Stomach smooth muscle (tissue), 2 donors: Measurements from ENCODE around the gene TULP1.
A peak's percentile ranks its signal among the peaks of the same experiment; 100 is the strongest.

Experiments
- H3K27ac ChIP-seq: one replicate; pipeline ENCODE4 v1.7.0; 2013; ENCODE audit warnings: mild to moderate bottlenecking, low read length, inconsistent platforms
- H3K27me3 ChIP-seq, 2 donors: one replicate each; pipeline ENCODE4 v1.7.0; 2013; ENCODE audit warnings: low read length in 2 of 2; ENCODE audit not compliant: insufficient read depth in 2 of 2, control insufficient read depth in 1 of 2
- H3K36me3 ChIP-seq, 2 donors: one replicate each; pipeline ENCODE4 v1.7.0; 2013; ENCODE audit warnings: low read length in 2 of 2; ENCODE audit not compliant: control insufficient read depth in 2 of 2, insufficient read depth in 2 of 2
- H3K4me1 ChIP-seq: one replicate; pipeline ENCODE4 v1.7.0; 2013; ENCODE audit warnings: low read length; ENCODE audit not compliant: control insufficient read depth, insufficient read depth
- H3K4me3 ChIP-seq, 2 donors: one replicate each; pipeline ENCODE4 v1.7.0; 2013; ENCODE audit warnings: low read length in 2 of 2
- H3K9ac ChIP-seq, 2 donors: one replicate each; pipeline ENCODE4 v1.7.0; 2013; ENCODE audit warnings: low read length in 2 of 2, mild to moderate bottlenecking in 1 of 2
- H3K9me3 ChIP-seq, 2 donors: one replicate each; pipeline ENCODE4 v1.7.0; 2013; ENCODE audit warnings: low read length in 2 of 2; ENCODE audit not compliant: control insufficient read depth in 2 of 2
- donor health status: healthy.
- donor health status: Pancreatic carcinoma.

The TULP1 gene

DNA sequence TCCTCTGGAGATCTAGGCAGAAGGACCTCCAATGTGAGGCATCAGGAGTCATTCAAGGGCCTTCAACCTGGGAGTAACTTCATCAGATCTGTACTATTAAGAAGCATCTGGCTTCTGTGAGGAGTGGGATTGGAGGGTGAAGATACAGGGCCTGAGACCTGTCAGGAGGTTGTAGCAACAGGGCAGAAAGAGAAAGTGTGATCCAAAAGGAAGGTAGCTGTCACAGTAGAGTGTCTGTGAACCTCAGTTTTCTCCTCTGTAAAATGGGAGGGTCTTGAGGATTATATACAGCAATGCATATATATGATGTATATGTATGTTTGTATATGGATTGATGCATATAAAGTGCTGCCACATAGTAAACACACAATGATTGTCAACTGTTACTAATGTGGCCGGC is 47.0 kb downstream of the TULP1 start:
- H3K9ac ChIP-seq: no peak overlapping the region
- peaks cover under 1 to 9% of the 10 kb centered on the region in 2 donors for H3K36me3 ChIP-seq
- H3K4me3 ChIP-seq: no peak overlapping the region

DNA sequence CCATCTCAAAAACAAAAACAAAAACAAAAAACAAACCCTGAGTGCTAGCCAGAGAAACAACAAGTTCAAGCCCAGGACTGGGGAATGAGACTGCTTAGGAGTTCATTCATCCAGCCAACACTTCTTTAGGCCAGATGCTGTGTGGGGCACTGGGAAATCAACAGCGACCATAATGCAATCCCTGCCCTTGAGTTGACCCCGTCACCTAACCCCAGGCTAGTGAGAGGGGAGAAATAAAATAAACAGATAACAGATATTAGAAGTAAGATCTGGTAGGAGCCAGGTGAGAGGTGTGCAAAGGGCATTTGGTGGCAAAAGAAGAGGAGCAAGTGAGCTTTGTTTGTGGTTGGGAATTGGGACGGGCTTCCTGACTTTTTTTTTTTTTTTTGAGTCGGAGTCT is 49.4 kb downstream of the TULP1 start:
- no peaks in the 10 kb centered on the region for H3K27me3 ChIP-seq
- peaks cover 8% of the 10 kb centered on the region for H3K4me1 ChIP-seq
- no peak overlapping the region for H3K27ac ChIP-seq
- no peak overlapping the region for H3K9ac ChIP-seq
- no peak overlapping the region for H3K4me3 ChIP-seq
- no peaks in the 10 kb centered on the region for H3K9me3 ChIP-seq
- peaks cover 0 to 9% of the 10 kb centered on the region in 2 donors for H3K36me3 ChIP-seq

More for the DNA sequence above, 47.0 kb downstream of the TULP1 start:
- Histone ChIP-seq H3K4me1 (peaks cover 27% of the 10 kb centered on the region), H3K27ac (no peak overlapping the region), H3K27me3 (no peaks in the 10 kb centered on the region), H3K9me3 (no peaks in the 10 kb centered on the region)

DNA sequence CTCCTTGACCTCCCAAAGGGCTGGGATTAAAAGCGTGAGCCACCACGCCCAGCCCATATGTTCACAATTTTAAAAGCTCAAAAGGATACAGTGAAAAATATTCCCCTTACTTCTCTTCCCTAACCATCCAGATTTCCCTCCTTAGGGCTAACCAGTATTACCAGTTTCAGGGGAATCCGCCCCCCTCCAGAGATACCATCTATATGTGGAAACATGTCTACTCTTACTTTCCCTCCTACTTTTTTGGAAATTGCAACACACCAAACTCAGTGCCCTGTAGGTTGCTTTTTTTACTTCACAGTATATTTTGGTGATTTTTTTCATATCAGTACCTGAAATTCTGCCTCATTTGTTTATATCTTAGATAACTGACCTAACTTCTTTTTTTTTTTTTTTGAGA is 51.4 kb downstream of the TULP1 start:
- Histone ChIP-seq H3K4me1 (no peaks in the 10 kb centered on the region), H3K27me3 (no peaks in the 10 kb centered on the region), H3K27ac (no peak overlapping the region), H3K36me3 (peaks cover 4 to 11% of the 10 kb centered on the region in 2 donors), H3K9me3 (no peaks in the 10 kb centered on the region), H3K4me3 (no peak overlapping the region), H3K9ac (no peak overlapping the region)

DNA sequence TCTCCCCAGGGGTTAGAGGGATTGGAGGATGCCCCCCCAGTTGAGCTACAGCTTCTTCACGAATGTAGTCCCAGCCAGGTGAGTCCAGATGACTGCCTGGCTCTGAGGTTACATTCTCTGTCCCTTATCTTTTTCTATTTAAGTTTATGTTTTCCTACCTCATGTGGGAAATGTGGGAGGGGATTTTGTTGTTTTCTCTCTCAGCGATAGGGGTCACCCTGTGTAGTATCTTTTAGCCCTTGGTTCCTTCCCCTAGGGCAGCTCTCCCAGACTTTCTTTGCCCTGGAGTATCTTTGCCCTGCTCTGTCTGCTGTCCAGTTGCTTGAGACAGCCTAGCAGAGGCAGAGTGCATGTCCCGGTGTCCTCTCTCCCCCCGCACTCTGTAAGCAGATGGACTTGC is 54.8 kb downstream of the TULP1 start:
- Histone ChIP-seq H3K4me1 (peaks cover 3% of the 10 kb centered on the region), H3K27ac (no peak overlapping the region)

GRCh38 chr6:35454391-35455110 is 58.1 kb downstream of the TULP1 start:
- Histone ChIP-seq H3K9me3 (no peaks in the 10 kb centered on the region), H3K4me3 (no peak overlapping the region), H3K36me3 (peaks cover 4 to 5% of the 10 kb centered on the region in 2 donors), H3K27ac (no peak overlapping the region), H3K9ac (no peak overlapping the region), H3K27me3 (no peaks in the 10 kb centered on the region), H3K4me1 (peaks cover 13% of the 10 kb centered on the region)

More for the DNA sequence above, 54.8 kb downstream of the TULP1 start:
- H3K27me3 ChIP-seq: no peaks in the 10 kb centered on the region
- H3K9ac ChIP-seq: no peak overlapping the region
- H3K9me3 ChIP-seq: no peaks in the 10 kb centered on the region
- no peak overlapping the region for H3K4me3 ChIP-seq
- H3K36me3 ChIP-seq: peaks cover 4 to 11% of the 10 kb centered on the region in 2 donors

GRCh38 chr6:35453236-35453635 is 59.5 kb downstream of the TULP1 start:
- Histone ChIP-seq H3K9ac (peak overlapping the region; percentile 41 to 43), H3K27me3 (no peaks in the 10 kb centered on the region), H3K27ac (no peak overlapping the region), H3K36me3 (peaks cover 2 to 4% of the 10 kb centered on the region in 2 donors), H3K4me1 (peaks cover 13% of the 10 kb centered on the region), H3K4me3 (peak overlapping the region; percentile 67 to 76), H3K9me3 (no peaks in the 10 kb centered on the region)

DNA sequence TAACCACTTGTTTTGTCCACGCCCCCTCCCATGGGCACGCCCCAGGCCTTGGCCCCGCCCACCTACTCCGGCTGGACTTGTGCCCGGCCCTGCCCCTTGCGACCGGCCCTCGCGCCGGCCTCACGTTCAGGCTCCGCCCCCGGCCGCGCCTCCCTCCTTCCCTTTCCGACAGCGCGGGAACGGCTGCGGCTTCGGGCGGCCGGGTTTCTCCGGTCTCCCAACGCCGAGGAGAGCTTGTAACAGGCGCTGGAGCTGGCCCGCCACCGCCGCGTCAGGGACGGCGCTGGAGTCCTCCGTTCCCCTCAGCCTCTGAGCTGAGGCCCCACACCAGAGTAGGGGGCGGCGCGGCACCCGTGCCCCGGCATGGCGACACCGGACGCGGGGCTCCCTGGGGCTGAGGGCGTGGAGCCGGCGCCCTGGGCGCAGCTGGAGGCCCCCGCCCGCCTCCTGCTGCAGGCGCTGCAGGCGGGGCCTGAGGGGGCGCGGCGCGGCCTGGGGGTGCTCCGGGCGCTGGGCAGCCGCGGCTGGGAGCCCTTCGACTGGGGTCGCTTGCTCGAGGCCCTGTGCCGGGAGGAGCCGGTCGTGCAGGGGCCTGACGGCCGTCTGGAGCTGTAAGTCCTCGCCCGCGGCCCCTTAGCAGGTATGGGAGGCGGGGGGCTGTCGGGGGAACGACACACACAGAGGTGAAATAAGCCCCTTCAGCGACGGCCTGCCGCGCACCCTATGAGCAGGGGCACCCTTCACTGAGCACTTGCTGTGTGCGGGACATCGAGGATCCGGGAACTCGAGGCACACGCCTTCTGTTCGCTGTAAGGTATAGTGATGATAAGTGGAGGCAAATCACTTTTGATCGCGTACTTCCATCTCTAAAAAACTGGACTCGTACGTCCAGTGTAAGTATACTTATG is 60.3 kb downstream of the TULP1 start, which contains the start of gene FANCE:
Gene FANCE, plus strand, starts transcription at position 156 of the 908 bp plus-strand sequence. Its CDS starts 208 bp downstream, at position 364.
- Histone ChIP-seq H3K27ac (peak within 1 kb of the TSS; percentile 37), H3K4me1 (peaks cover 13% of the 10 kb centered on the region), H3K36me3 (peaks cover 0 to under 1% of the 10 kb centered on the region in 2 donors), H3K4me3 (peak within 1 kb of the TSS; percentile 67 to 76), H3K27me3 (no peaks in the 10 kb centered on the region), H3K9me3 (no peaks in the 10 kb centered on the region), H3K9ac (peak within 1 kb of the TSS; percentile 41 to 43)

DNA sequence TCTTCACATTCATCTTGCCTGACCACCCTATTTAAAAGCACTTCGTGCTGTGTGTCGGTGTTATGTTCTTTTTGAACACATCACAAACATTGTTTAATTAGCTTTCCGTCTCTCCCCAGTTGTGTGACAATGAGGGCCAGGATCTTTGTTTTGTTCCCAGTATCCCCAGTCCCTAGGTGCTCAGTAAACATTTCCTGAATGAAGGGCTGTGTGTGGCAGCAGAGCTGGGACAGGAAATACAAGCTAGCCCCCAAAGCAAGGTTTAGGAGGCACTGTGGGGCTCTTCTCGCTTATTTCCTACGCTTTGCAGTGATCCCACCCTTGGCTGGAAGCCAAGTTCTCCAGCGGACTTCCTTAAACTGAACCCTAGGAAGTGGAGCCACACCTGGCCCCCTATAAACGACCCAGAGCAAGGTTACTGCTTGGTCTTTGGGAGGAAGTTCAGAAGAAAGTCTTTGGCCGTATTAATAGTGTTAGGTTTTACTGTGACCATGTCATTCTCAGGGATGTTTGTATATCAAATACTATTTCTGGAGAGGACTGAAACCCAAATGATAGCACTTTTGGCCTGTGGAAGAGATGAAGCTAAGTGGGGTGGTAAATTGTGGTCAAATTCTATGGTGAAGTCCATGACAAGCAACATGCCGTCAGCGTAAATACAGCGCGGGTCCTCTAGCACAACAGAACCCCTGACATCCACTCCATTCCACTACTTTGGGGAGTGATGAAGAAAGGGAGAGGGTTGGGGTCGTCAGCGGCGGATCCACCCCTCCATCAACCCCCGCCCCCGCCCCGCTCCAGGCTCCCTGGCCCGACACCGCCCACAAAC is 61.1 kb downstream of the TULP1 start:
- Histone ChIP-seq H3K36me3 (no peaks in the 10 kb centered on the region), H3K27ac (peak overlapping the region; percentile 37), H3K4me3 (peak overlapping the region; percentile 10 to 76), H3K4me1 (peaks cover 13% of the 10 kb centered on the region), H3K27me3 (no peaks in the 10 kb centered on the region), H3K9me3 (no peaks in the 10 kb centered on the region), H3K9ac (peak overlapping the region in 1 of 2 donors; percentile 36)

DNA sequence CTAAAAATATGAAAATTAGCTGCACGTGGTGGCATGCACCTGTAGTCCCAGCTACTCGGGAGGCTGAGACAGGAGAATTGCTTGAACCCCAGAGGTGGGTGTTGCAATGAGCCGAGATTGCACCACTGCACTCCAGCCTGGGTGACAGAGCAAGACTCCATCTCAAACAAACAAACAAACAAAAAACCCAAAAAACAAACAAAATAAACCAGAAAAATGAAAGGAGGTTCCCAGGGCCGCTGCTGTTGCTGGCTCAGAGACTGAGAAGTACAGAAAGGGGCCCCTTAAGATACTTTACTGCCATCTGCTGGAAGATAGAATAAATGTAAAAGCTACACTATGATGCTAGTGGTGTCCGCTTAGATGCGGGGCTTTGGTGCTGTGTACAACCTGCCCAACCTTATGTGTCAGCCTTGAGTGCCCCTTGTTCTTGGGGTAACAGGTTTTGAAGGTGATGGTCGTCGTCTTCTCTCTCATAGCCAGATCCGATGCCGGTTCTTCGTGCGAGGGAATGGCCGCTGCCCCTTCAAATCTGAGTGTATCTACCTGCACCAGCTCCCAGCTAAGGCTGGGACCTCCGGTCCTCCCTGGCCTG is 63.3 kb downstream of the TULP1 start:
- no peaks in the 10 kb centered on the region for H3K9me3 ChIP-seq
- no peak overlapping the region for H3K27ac ChIP-seq
- no peak overlapping the region for H3K9ac ChIP-seq
- no peaks in the 10 kb centered on the region for H3K36me3 ChIP-seq
- H3K27me3 ChIP-seq: no peaks in the 10 kb centered on the region
- H3K4me3 ChIP-seq: no peak overlapping the region
- H3K4me1 ChIP-seq: peaks cover 13% of the 10 kb centered on the region

DNA sequence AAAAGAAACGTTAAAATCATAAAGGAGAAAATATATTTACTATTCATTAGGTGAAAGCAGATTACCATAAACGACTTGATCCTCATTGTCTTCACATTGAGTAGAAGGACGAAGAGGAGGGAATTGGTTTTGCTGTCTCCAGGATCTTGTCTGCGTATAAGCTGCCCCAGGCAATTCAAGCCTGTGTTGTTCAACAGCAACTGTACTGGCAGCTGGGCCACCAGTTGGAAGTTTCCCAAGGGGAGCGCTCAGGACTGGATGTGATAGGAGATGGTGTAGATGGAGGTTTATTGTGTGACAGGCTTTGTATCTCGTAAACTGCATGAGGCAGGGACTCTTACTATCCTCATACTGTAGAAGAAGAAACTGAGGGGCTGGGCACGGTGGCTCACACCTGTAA is 64.5 kb downstream of the TULP1 start:
- peaks cover 10% of the 10 kb centered on the region for H3K4me1 ChIP-seq
- no peak overlapping the region for H3K4me3 ChIP-seq
- H3K27me3 ChIP-seq: no peaks in the 10 kb centered on the region
- H3K9me3 ChIP-seq: no peaks in the 10 kb centered on the region
- H3K27ac ChIP-seq: no peak overlapping the region
- H3K36me3 ChIP-seq: no peaks in the 10 kb centered on the region
- no peak overlapping the region for H3K9ac ChIP-seq
